ENCODE measurements around the gene NAXD.
"Not testable (repeated sequence)": the region's sequence is repeated elsewhere in the genome, so short reads cannot be mapped to it uniquely, and the experiment has no call there.

The NAXD gene

GRCh38 chr13:110593430-110594130, 21.8 kb upstream of the NAXD start:
- DNase-seq (ENCODE audit: extremely low read depth, low read depth) = peak; percentile 31
- H3K4me3 ChIP-seq (replicated peaks; ENCODE audit: low read depth, low read length) = no peak overlapping the region
- TF ChIP-seq CTCF (IDR thresholded peaks at IDR 0.05; ENCODE audit: low read depth, low read length, missing control alignments) = peak; percentile 51

GRCh38 chr13:110597041-110597689, 18.2 kb upstream of the NAXD start:
- DNase-seq (ENCODE audit: extremely low read depth, low read depth) = no peak
- TF ChIP-seq CTCF (IDR thresholded peaks at IDR 0.05; ENCODE audit: low read depth, low read length, missing control alignments) = no peak
- no peak overlapping the region for H3K4me3 ChIP-seq (replicated peaks; ENCODE audit: low read depth, low read length)

GRCh38 chr13:110600261-110600819, 15.0 kb upstream of the NAXD start:
- TF ChIP-seq CTCF (IDR thresholded peaks at IDR 0.05; ENCODE audit: low read depth, low read length, missing control alignments) = no peak
- H3K4me3 ChIP-seq (replicated peaks; ENCODE audit: low read depth, low read length) = no peak overlapping the region
- no peak for DNase-seq (ENCODE audit: extremely low read depth, low read depth)

GRCh38 chr13:110600980-110601379, 14.4 kb upstream of the NAXD start:
- H3K4me3 ChIP-seq (replicated peaks; ENCODE audit: low read depth, low read length) = no peak overlapping the region
- no peak for TF ChIP-seq CTCF (IDR thresholded peaks at IDR 0.05; ENCODE audit: low read depth, low read length, missing control alignments)
- DNase-seq (ENCODE audit: extremely low read depth, low read depth) = no peak

- TF ChIP-seq CTCF (IDR thresholded peaks at IDR 0.05; ENCODE audit: low read depth, low read length, missing control alignments) = no peak
- no peak overlapping the region for H3K4me3 ChIP-seq (replicated peaks; ENCODE audit: low read depth, low read length)
- no peak for DNase-seq (ENCODE audit: extremely low read depth, low read depth)
These were observed 10.2 kb upstream of the NAXD start for GRCh38 chr13:110605132-110605531.

- H3K4me3 ChIP-seq (replicated peaks; ENCODE audit: low read depth, low read length) = not testable (repeated sequence)
These were observed 9.1 kb upstream of the NAXD start for GRCh38 chr13:110606281-110606680.

GRCh38 chr13:110607675-110608224, 7.6 kb upstream of the NAXD start:
- H3K4me3 ChIP-seq (replicated peaks; ENCODE audit: low read depth, low read length) = no peak overlapping the region
- DNase-seq (ENCODE audit: extremely low read depth, low read depth) = no peak
- no peak for TF ChIP-seq CTCF (IDR thresholded peaks at IDR 0.05; ENCODE audit: low read depth, low read length, missing control alignments)

More at GRCh38 chr13:110606281-110606680, 9.1 kb upstream of the NAXD start:
- not testable (repeated sequence) for DNase-seq (ENCODE audit: extremely low read depth, low read depth)

Measured in HFF-Myc (cell line).